HEK293 (cell line): ENCODE data around the gene CPM.

Source experiments
- CTCF ChIA-PET: fragments of 350-600 bp; formaldehyde crosslinking; extraction: SDS; loops from one replicate; lab custom pipeline; 2021; ENCODE audit warnings: antibody characterized with exemption; lab: Yijun Ruan, JAX
- POLR2A ChIA-PET: fragments of 300-600 bp; formaldehyde crosslinking; extraction: SDS; loops from one replicate; lab custom pipeline; 2020; ENCODE audit warnings: antibody characterized with exemption, inconsistent platforms; lab: Yijun Ruan, JAX
- H3K27ac ChIP-seq: fragments of 200-500 bp; sonication (Bioruptor generic); 2 replicates; pipeline ENCODE4 v1.5.1; 2014; ENCODE audit warnings: low read depth, low read length, control low read depth, inconsistent platforms; ENCODE audit errors: extremely low read depth
- H3K36me3 ChIP-seq, 2 experiments: fragments of 200-500 bp in 1 of 2; sonication (Bioruptor generic) in 1 of 2; 1 replicate in 1 of 2; 2 replicates in 1 of 2; pipeline ENCODE4 v1.5.1; 2014 to 2017; ENCODE audit warnings: inconsistent platforms in 2 of 2, low read length in 2 of 2; ENCODE audit not compliant: control insufficient read depth in 2 of 2, insufficient read depth in 1 of 2
- H3K4me1 ChIP-seq: fragments of 200-500 bp; sonication (Bioruptor generic); 2 replicates; pipeline ENCODE4 v1.5.1; 2014; ENCODE audit warnings: mild to moderate bottlenecking, low read length, inconsistent platforms; ENCODE audit not compliant: control insufficient read depth, insufficient read depth
- H3K4me3 ChIP-seq: 2 replicates; pipeline ENCODE4 v1.5.1; 2011; ENCODE audit warnings: low read depth, mild to moderate bottlenecking, control low read depth, low read length, moderate library complexity
- H3K9me3 ChIP-seq: fragments of 200-500 bp; sonication (Bioruptor generic); 2 replicates; pipeline ENCODE4 v1.5.1; 2014; ENCODE audit warnings: low read depth, low read length, inconsistent platforms; ENCODE audit not compliant: control insufficient read depth, insufficient read depth
- FEZF1 ChIP-seq: fragments of 450-650 bp; formaldehyde crosslinking; IDR thresholded peaks from 2 replicates; pipeline ENCODE4 v1.5.1; 2016; ENCODE audit warnings: missing biosample characterization, missing genetic modification characterization
- GLIS2 ChIP-seq: fragments of 450-650 bp; formaldehyde crosslinking; IDR thresholded peaks from 2 replicates; pipeline ENCODE4 v1.5.1; 2016; ENCODE audit warnings: missing biosample characterization, missing genetic modification characterization
- PRDM4 ChIP-seq: fragments of 450-650 bp; formaldehyde crosslinking; IDR thresholded peaks from 2 replicates; pipeline ENCODE4 v1.5.1; 2017; ENCODE audit warnings: missing biosample characterization, missing genetic modification characterization
- ZBTB48 ChIP-seq: fragments of 450-650 bp; formaldehyde crosslinking; IDR thresholded peaks from 2 replicates; pipeline ENCODE4 v1.5.1; 2016; ENCODE audit warnings: missing biosample characterization, missing genetic modification characterization
- ZBTB8A ChIP-seq: fragments of 450-650 bp; formaldehyde crosslinking; IDR thresholded peaks from 2 replicates; pipeline ENCODE4 v1.5.1; 2016; ENCODE audit warnings: missing biosample characterization, missing genetic modification characterization
- ZFHX2 ChIP-seq: fragments of 450-650 bp; formaldehyde crosslinking; conservative IDR thresholded peaks from 2 replicates; pipeline ENCODE4 v1.5.1; 2016; ENCODE audit warnings: missing biosample characterization, missing genetic modification characterization
- ZNF112 ChIP-seq: fragments of 450-650 bp; formaldehyde crosslinking; IDR thresholded peaks from 2 replicates; pipeline ENCODE4 v1.5.0; 2017; ENCODE audit warnings: missing biosample characterization, missing genetic modification characterization
- ZNF121 ChIP-seq: fragments of 450-650 bp; formaldehyde crosslinking; IDR thresholded peaks from 2 replicates; pipeline ENCODE4 v1.5.1; 2016; ENCODE audit warnings: missing biosample characterization, missing genetic modification characterization
- ZNF132 ChIP-seq: fragments of 450-650 bp; formaldehyde crosslinking; IDR thresholded peaks from 2 replicates; pipeline ENCODE4 v1.5.1; 2017; ENCODE audit warnings: missing biosample characterization, missing genetic modification characterization, borderline replicate concordance
- ZNF155 ChIP-seq: fragments of 450-650 bp; formaldehyde crosslinking; IDR thresholded peaks from 2 replicates; pipeline ENCODE4 v1.5.1; 2016; ENCODE audit warnings: missing biosample characterization, missing genetic modification characterization
- ZNF184 ChIP-seq: fragments of 450-650 bp; IDR thresholded peaks from 2 replicates; pipeline ENCODE4 v1.5.1; 2018; ENCODE audit warnings: missing biosample characterization, mild to moderate bottlenecking, missing genetic modification characterization
- ZNF24 ChIP-seq: fragments of 450-650 bp; formaldehyde crosslinking; IDR thresholded peaks from 2 replicates; pipeline ENCODE4 v1.5.1; 2016; ENCODE audit warnings: missing biosample characterization, missing genetic modification characterization
- ZNF37A ChIP-seq: fragments of 450-650 bp; IDR thresholded peaks from 2 replicates; pipeline ENCODE4 v1.5.1; 2018; ENCODE audit warnings: missing biosample characterization, missing genetic modification characterization
- ZNF391 ChIP-seq: fragments of 450-650 bp; formaldehyde crosslinking; IDR thresholded peaks from 2 replicates; pipeline ENCODE4 v1.5.1; 2016; ENCODE audit warnings: low read depth, missing biosample characterization, missing genetic modification characterization, borderline replicate concordance
- ZNF449 ChIP-seq: fragments of 450-650 bp; formaldehyde crosslinking; IDR thresholded peaks from 2 replicates; pipeline ENCODE4 v1.5.1; 2017; ENCODE audit warnings: missing biosample characterization, mild to moderate bottlenecking, missing genetic modification characterization, moderate library complexity
- ZNF544 ChIP-seq: fragments of 450-650 bp; formaldehyde crosslinking; IDR thresholded peaks from 2 replicates; pipeline ENCODE4 v1.5.0; 2017; ENCODE audit warnings: missing biosample characterization, missing genetic modification characterization
- ZNF561 ChIP-seq: fragments of 450-650 bp; IDR thresholded peaks from 2 replicates; pipeline ENCODE4 v1.5.1; 2018; ENCODE audit warnings: missing biosample characterization, missing genetic modification characterization, borderline replicate concordance
- ZNF610 ChIP-seq: fragments of 450-650 bp; formaldehyde crosslinking; IDR thresholded peaks from 2 replicates; pipeline ENCODE4 v1.5.1; 2016; ENCODE audit warnings: missing biosample characterization, missing genetic modification characterization, borderline replicate concordance
- ZNF692 ChIP-seq: fragments of 450-650 bp; formaldehyde crosslinking; IDR thresholded peaks from 2 replicates; pipeline ENCODE4 v1.5.1; 2016; ENCODE audit warnings: missing biosample characterization, missing genetic modification characterization
- ZNF747 ChIP-seq: fragments of 450-650 bp; formaldehyde crosslinking; IDR thresholded peaks from 2 replicates; pipeline ENCODE4 v1.5.1; 2016; ENCODE audit warnings: missing biosample characterization, missing genetic modification characterization
- ZNF837 ChIP-seq: fragments of 450-650 bp; formaldehyde crosslinking; IDR thresholded peaks from 2 replicates; pipeline ENCODE4 v1.5.1; 2016; ENCODE audit warnings: missing biosample characterization, missing genetic modification characterization
- TF ChIP-seq, protein P1 (sequence below): IDR thresholded peaks from 2 replicates; pipeline ENCODE4 v1.6.1; 2011; ENCODE audit warnings: mild to moderate bottlenecking, low read depth, low read length, borderline replicate concordance

Gene CPM

DNA sequence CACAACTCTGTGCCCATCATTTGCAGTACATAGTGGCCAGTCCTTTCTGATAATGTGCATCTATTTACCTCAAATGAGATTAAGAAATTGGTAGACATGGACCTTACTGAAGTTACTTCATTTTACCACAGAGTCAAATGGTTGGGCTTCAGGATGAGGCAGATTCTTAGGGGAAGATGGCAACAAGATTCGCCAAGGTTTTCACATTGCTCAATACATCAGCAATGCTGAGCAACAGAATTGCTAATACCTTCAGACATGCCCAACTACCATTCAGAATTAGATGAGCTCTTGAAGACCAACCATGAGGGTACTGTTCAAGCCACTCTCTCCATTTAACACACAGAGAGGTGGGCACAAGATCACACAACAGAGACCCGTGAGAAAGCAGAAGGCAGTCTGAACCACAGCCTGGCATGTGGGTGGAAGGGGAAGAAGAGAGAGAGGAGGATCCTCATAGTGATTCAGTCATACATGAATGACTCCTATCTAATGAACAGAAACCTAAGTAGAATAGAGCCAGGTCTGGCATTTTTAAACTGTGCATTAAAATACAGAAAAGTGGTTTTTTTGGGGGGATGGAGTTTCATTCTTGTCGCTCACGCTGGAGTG lies 28.5 kb downstream of the CPM start (continued):
- TF ChIP-seq, protein P1, sequence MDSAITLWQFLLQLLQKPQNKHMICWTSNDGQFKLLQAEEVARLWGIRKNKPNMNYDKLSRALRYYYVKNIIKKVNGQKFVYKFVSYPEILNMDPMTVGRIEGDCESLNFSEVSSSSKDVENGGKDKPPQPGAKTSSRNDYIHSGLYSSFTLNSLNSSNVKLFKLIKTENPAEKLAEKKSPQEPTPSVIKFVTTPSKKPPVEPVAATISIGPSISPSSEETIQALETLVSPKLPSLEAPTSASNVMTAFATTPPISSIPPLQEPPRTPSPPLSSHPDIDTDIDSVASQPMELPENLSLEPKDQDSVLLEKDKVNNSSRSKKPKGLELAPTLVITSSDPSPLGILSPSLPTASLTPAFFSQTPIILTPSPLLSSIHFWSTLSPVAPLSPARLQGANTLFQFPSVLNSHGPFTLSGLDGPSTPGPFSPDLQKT, result no peak
- TF ChIP-seq FEZF1 (no peak), ZNF449 (tag by site-specific recombination) (no peak), PRDM4 (tag by site-specific recombination) (no peak), ZBTB48 (tag by site-specific recombination) (no peak), ZNF837 (tag by site-specific recombination) (no peak)

DNA sequence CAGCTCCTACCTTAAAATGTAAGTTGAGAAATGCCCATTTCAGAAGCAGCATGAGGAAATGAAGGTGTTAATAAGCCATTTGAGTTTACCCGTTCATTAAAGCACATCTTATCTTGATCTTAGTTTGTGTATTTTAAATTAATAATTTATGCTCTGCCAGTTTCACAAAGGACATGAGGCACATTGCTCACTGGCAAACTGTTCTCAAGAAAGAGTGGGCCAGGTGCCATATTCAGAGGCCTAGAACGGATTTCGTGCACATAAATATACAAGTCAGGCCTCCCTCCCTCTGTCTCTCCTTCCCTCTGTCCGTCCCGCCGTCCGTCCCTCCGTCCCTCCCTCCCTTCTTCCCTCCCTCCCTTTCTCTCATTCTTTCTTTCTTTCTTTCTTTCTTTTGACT lies 29.5 kb downstream of the CPM start:
- no peak overlapping the region for H3K27ac ChIP-seq
- H3K36me3 ChIP-seq, result no peaks in the 10 kb centered on the region
- H3K4me1 ChIP-seq, result no peaks in the 10 kb centered on the region
- ChIA-PET POLR2A (no interaction called here), CTCF (interaction anchor here (0.9 kb wide), 1 partner anchor 251 kb away, joined by 3 read pairs; no protein-coding TSS in a partner anchor)
- no peak overlapping the region for H3K4me3 ChIP-seq
- no peaks in the 10 kb centered on the region for H3K9me3 ChIP-seq
- TF ChIP-seq ZNF610 (tag by site-specific recombination) (no peak), ZNF24 (no peak), ZNF112 (tag by site-specific recombination) (no peak), ZNF184 (no peak), ZNF132 (tag by site-specific recombination) (no peak)

GRCh38 chr12:68901551-68901950 lies 31.4 kb downstream of the CPM start:
- Histone ChIP-seq H3K4me3 (no peak overlapping the region), H3K36me3 (no peaks in the 10 kb centered on the region), H3K4me1 (no peaks in the 10 kb centered on the region), H3K9me3 (no peaks in the 10 kb centered on the region), H3K27ac (no peak overlapping the region)
- ChIA-PET POLR2A (no interaction called here), CTCF (interaction anchor here (0.6 kb wide), 1 partner anchor 9 kb away, joined by 3 read pairs; no protein-coding TSS in a partner anchor)
- TF ChIP-seq ZFHX2 (tag by site-specific recombination) (no peak), ZNF37A (tag by site-specific recombination) (no peak), ZNF391 (tag by site-specific recombination) (no peak), ZNF121 (tag by site-specific recombination) (no peak), ZBTB8A (tag by site-specific recombination) (no peak), ZNF747 (no peak), ZNF155 (no peak), FEZF1 (no peak), ZNF544 (no peak), ZNF692 (no peak), ZNF561 (no peak), GLIS2 (tag by site-specific recombination) (no peak)
